GM21381 (cell line): Measurements from ENCODE around the gene TAF11L7.
"Not testable (repeated sequence)": the region's sequence is repeated elsewhere in the genome, so short reads cannot be mapped to it uniquely, and the experiment has no call there.

Source experiments
- ATAC-seq: cut with Tn5 transposase; IDR thresholded peaks from one replicate; pipeline ENCODE4 v1.9.1; 2021; ENCODE audit warnings: mild to moderate bottlenecking, moderate library complexity; ENCODE audit not compliant: unreplicated experiment

TAF11L7 gene

GRCh38 chr5:17585658-17586057 is at the start of gene TAF11L7:
TAF11L7 (minus strand) TSS chr5:17585758.
- ATAC-seq = not testable (repeated sequence)

DNA sequence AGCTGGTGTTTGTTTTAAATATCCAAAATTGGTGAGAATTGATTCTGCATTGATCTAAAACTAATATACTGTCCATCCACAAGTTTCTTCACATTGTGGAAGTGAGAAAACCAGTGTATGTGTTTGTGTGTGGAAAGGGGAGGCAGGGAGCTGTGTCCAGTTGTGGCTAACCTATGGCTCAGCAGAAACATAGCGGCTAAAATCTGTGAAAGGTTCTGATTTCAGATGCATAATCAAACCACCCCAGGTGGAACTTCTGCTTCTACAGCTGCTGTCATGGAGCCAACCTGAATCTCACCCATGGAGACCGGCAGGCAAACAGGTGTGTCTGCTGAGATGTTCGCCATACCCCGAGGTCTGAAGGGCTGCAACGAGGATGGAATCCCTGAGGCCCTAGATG is 48.6 kb upstream of the TAF11L7 start, which contains the start of gene TAF11L14:
TSS of gene TAF11L14 (plus strand) at position 301 of the 400 bp plus-strand sequence.
- no peak for ATAC-seq

DNA sequence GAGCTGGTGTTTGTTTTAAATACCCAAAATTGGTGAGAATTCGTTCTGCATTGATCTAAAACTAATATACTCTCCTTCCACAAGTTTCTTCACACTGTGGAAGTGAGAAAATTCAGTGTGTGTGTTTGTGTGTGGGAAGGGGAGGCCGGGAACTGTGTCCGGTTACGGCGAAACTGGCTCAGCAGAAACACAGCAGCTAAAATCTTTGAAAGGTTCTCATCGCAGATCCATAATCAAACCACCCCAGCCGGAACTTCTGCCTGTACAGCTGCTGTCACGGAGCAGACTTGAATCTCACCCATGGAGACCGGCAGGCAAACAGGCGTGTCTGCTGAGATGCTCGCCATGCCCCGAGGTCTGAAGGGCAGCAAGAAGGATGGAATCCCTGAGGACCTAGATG is 46.2 kb upstream of the TAF11L7 start, which contains the start of gene TAF11L13:
TSS of gene TAF11L13 (plus strand) at position 301 of the 400 bp plus-strand sequence.
- not testable (repeated sequence) for ATAC-seq

DNA sequence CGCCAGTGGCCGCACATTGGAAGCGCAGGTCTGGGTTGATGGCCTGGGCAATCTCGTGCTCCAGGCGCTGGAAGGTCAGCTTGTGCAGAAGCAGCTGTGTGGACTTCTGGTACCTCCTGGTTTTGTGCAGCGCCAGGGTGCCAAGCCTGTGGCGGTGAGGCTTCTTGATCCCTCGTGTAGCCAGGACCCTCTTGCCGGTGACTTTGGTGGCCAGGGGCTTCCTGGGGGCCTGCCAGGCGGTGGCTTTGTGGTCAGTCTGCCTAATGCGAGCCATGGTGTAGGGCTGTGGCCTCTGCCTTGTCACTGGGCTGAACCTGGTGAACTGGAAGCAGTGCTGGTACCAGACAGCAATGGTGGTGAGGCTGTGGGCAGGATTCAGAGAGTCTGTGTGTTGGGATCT is 40.1 kb upstream of the TAF11L7 start:
- no peak for ATAC-seq

GRCh38 chr5:17620627-17621026 is 35.1 kb upstream of the TAF11L7 start:
- no peak for ATAC-seq

- no peak for ATAC-seq
These were observed 33.8 kb upstream of the TAF11L7 start for GRCh38 chr5:17619354-17619753.

GRCh38 chr5:17614872-17615605 is 29.5 kb upstream of the TAF11L7 start:
- ATAC-seq = no peak

- ATAC-seq = not testable (repeated sequence)
These were observed 24.5 kb upstream of the TAF11L7 start, which contains the start of gene TAF11L12 for GRCh38 chr5:17610092-17610491. TAF11L12 (plus strand) TSS chr5:17610392.

DNA sequence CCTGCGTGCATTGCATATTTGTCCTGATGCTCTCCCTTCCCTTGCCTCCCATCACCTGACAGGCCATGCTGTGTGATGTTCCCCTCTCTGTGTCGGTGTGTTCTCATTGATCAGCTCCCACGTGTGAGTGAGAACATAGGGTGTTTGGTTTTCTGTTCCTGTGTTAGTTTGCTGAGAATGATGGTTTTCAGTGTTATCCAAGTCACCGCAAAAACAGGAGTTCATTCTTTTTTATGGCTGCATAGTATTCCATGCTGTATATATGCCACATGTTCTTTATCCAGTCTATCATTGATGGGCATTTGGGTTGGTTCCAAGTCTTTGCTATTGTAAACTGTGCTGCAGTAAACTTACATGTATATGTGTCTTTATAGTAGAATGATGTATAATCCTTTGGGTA is 21.9 kb upstream of the TAF11L7 start:
- not testable (repeated sequence) for ATAC-seq

GRCh38 chr5:17604951-17605350 is 19.4 kb upstream of the TAF11L7 start:
- no peak for ATAC-seq

DNA sequence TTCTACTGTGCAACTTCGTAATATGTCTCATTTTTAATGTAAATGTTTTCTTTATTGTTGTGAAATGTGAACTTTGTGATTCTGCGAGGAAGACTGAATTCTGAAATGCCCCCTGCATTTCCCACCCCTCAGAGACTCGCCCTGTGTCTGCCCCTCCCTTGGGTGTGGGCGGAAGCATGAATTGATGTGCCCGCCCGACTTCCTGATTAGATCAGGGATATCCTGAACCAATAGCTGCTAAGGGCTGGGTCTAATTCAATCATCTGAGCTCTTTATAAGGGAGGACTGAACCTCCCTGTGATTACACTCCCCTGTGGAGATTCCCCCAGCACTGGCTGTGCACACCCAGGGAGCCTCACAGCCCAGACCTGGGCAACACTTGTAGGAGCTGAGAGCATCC is 18.3 kb upstream of the TAF11L7 start, which contains the start of gene TAF11L11:
TSS of gene TAF11L11 (plus strand) at position 304 of the 400 bp plus-strand sequence.
- ATAC-seq = not testable (repeated sequence)

DNA sequence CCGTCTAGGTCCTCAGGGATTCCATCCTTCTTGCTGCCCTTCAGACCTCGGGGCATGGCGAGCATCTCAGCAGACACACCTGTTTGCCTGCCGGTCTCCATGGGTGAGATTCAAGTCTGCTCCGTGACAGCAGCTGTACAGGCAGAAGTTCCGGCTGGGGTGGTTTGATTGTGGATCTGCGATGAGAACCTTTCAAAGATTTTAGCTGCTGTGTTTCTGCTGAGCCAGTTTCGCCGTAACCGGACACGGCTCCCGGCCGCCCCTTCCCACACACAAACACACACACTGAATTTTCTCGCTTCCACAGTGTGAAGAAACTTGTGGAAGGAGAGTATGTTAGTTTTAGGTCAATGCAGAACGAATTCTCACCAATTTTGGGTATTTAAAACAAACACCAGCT is 12.2 kb upstream of the TAF11L7 start, which contains the start of gene TAF11L10:
TSS of gene TAF11L10 (minus strand) at position 101 of the 400 bp plus-strand sequence.
- not testable (repeated sequence) for ATAC-seq

GRCh38 chr5:17594255-17594654 is 8.7 kb upstream of the TAF11L7 start, which contains the start of gene TAF11L9:
TAF11L9 (minus strand) TSS chr5:17594394.
- not testable (repeated sequence) for ATAC-seq

DNA sequence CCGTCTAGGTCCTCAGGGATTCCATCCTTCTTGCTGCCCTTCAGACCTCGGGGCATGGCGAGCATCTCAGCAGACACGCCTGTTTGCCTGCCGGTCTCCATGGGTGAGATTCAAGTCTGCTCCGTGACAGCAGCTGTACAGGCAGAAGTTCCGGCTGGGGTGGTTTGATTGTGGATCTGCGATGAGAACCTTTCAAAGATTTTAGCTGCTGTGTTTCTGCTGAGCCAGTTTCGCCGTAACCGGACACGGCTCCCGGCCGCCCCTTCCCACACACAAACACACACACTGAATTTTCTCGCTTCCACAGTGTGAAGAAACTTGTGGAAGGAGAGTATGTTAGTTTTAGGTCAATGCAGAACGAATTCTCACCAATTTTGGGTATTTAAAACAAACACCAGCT is 5.3 kb upstream of the TAF11L7 start, which contains the start of gene TAF11L8:
TSS of gene TAF11L8 (minus strand) at position 101 of the 400 bp plus-strand sequence.
- not testable (repeated sequence) for ATAC-seq
